Renal pelvis (tissue), 12 donors: Measurements from ENCODE around the gene BEST2. TPM values are rescaled to one million over a fixed set of nuclear protein-coding genes. Genes with fewer than 3 reads are reported as not detected.
"Not testable (repeated sequence)": the region's sequence is repeated elsewhere in the genome, so short reads cannot be mapped to it uniquely, and the experiment has no call there.

Experiments
- DNase-seq: peaks from one replicate; pipeline ENCODE4 v3.0.0-alpha.2; 2013
- long read RNA-seq, 16 experiments: transcript quantifications; one replicate each; lab custom pipeline, GENCODE V29; 2026
- polyA plus RNA-seq, 3 donors: library from polyadenylated mRNA; unstranded; fragments of 120-200 nt; gene quantifications; one replicate each; pipeline ENCODE4 v1.2.1, GENCODE V29; 2013; ENCODE audit not compliant: insufficient read length in 3 of 3

BEST2 gene
- under 1 TPM in 1 of 3 donors, not detected in 2; 0.15 TPM for polyA plus RNA-seq
- long read RNA-seq, donor 1: 0 reads
- long read RNA-seq, donor 2: 0 reads
- long read RNA-seq, donor 3: 0 reads
- long read RNA-seq, donor 4: 0 reads
- long read RNA-seq, donor 5: 0 reads
- long read RNA-seq, donor 6: 0 reads
- long read RNA-seq, donor 7: 0 reads
- long read RNA-seq, donor 8: 0 reads
- long read RNA-seq, donor 9: 0 reads
- long read RNA-seq, donor 10: 0 reads
- long read RNA-seq, donor 11: 0 reads
- long read RNA-seq, donor 12: 0 reads
- long read RNA-seq, donor 13: 0 reads
- long read RNA-seq, donor 14: 0 reads
- long read RNA-seq, donor 15: 0 reads
- long read RNA-seq, donor 16: 0 reads

GRCh38 chr19:12751635-12752034, at the start of gene BEST2:
Gene BEST2, plus strand, starts transcription at chr19:12751791. Its CDS starts 802 bp downstream, at chr19:12752593.
- no peak for DNase-seq

- no peak for DNase-seq
These were observed 48.5 kb upstream of the BEST2 start for GRCh38 chr19:12703046-12703445.

GRCh38 chr19:12705169-12705568, 46.4 kb upstream of the BEST2 start:
- no peak for DNase-seq

- DNase-seq: no peak
These were observed 45.8 kb upstream of the BEST2 start for GRCh38 chr19:12705654-12706331.

GRCh38 chr19:12706332-12706718, 45.3 kb upstream of the BEST2 start:
- no peak for DNase-seq

GRCh38 chr19:12708641-12709040, 43.0 kb upstream of the BEST2 start:
- DNase-seq: no peak

- DNase-seq: no peak
These were observed 40.4 kb upstream of the BEST2 start for GRCh38 chr19:12711187-12711586.

- DNase-seq: not testable (repeated sequence)
These were observed 39.5 kb upstream of the BEST2 start for GRCh38 chr19:12712077-12712476.

- not testable (repeated sequence) for DNase-seq
These were observed 38.3 kb upstream of the BEST2 start for GRCh38 chr19:12713304-12713703.

- DNase-seq: no peak
These were observed 36.5 kb upstream of the BEST2 start for GRCh38 chr19:12715102-12715501.

GRCh38 chr19:12715929-12716328, 35.7 kb upstream of the BEST2 start:
- DNase-seq: no peak

- no peak for DNase-seq
These were observed 31.3 kb upstream of the BEST2 start for GRCh38 chr19:12720296-12720695.

- no peak for DNase-seq
These were observed 30.5 kb upstream of the BEST2 start for GRCh38 chr19:12720851-12721655.

GRCh38 chr19:12721656-12722565, 29.7 kb upstream of the BEST2 start:
- peak; percentile 72 for DNase-seq

- peak; percentile 99 for DNase-seq
These were observed 28.8 kb upstream of the BEST2 start for GRCh38 chr19:12722566-12723380.

GRCh38 chr19:12723381-12723640, 28.3 kb upstream of the BEST2 start:
- no peak for DNase-seq

GRCh38 chr19:12723641-12724426, 27.8 kb upstream of the BEST2 start, which contains the start of gene TNPO2:
Gene TNPO2, minus strand, starts transcription at chr19:12723932. Its CDS starts 2,955 bp downstream, at chr19:12720977.
- DNase-seq: peak; percentile 70

GRCh38 chr19:12725612-12726011, 26.0 kb upstream of the BEST2 start:
- not testable (repeated sequence) for DNase-seq

- DNase-seq: no peak
These were observed 24.6 kb upstream of the BEST2 start for GRCh38 chr19:12726988-12727316.
